Fibroblast of lung (primary cell): ENCODE results near the gene DAZAP1. TPM values are rescaled to one million over a fixed set of nuclear protein-coding genes. Genes with fewer than 3 reads are reported as not detected.

Experiments
- DNase-seq, 2 donors: peaks; one replicate each; pipeline versions ENCODE4 v3.0.0 to v3.0.0-alpha.2; 2010; ENCODE audit warnings: low read depth in 2 of 2
- H2AFZ ChIP-seq: 2 replicates; pipeline ENCODE4 v1.5.1; 2012; ENCODE audit warnings: low read length, control low read depth, inconsistent platforms
- H3K27ac ChIP-seq: 2 replicates; pipeline ENCODE4 v1.5.1; 2011; ENCODE audit warnings: low read length, control low read depth; ENCODE audit not compliant: insufficient read depth
- H3K27me3 ChIP-seq: 2 replicates; pipeline ENCODE4 v1.5.1; 2011; ENCODE audit warnings: mild to moderate bottlenecking, low read length; ENCODE audit not compliant: control insufficient read depth, insufficient read depth
- H3K36me3 ChIP-seq: 2 replicates; pipeline ENCODE4 v1.5.1; 2011; ENCODE audit warnings: low read length; ENCODE audit not compliant: control insufficient read depth, insufficient read depth
- H3K4me1 ChIP-seq: 2 replicates; pipeline ENCODE4 v1.5.1; 2011; ENCODE audit warnings: low read length; ENCODE audit not compliant: control insufficient read depth, insufficient read depth; ENCODE audit errors: extremely low read depth
- H3K4me2 ChIP-seq: 2 replicates; pipeline ENCODE4 v1.5.1; 2011; ENCODE audit warnings: low read length, control low read depth; ENCODE audit not compliant: insufficient read depth; ENCODE audit errors: extremely low read depth
- H3K4me3 ChIP-seq, 4 experiments: fragments of 200-600 bp in 1 of 4; sonication (generic) in 1 of 4; replicated peaks in 1 of 4; 2 replicates each; pipeline ENCODE4 v1.5.1; 2011 to 2016; ENCODE audit warnings: low read length in 4 of 4, low read depth in 3 of 4, mild to moderate bottlenecking in 3 of 4, control low read depth in 2 of 4, inconsistent platforms in 1 of 4, mixed read lengths in 1 of 4; ENCODE audit not compliant: insufficient read depth in 1 of 4; ENCODE audit errors: control extremely low read depth in 1 of 4
- H3K79me2 ChIP-seq: 2 replicates; pipeline ENCODE4 v1.5.1; 2012; ENCODE audit warnings: mild to moderate bottlenecking, low read length, inconsistent platforms; ENCODE audit not compliant: control insufficient read depth, insufficient read depth
- H3K9ac ChIP-seq: 2 replicates; pipeline ENCODE4 v1.5.1; 2011; ENCODE audit warnings: mild to moderate bottlenecking, low read length, control low read depth; ENCODE audit not compliant: insufficient read depth
- H3K9me3 ChIP-seq: 2 replicates; pipeline ENCODE4 v1.5.1; 2012; ENCODE audit warnings: low read depth, low read length; ENCODE audit not compliant: control insufficient read depth, insufficient read depth
- H4K20me1 ChIP-seq: 2 replicates; pipeline ENCODE4 v1.5.1; 2011; ENCODE audit warnings: low read length; ENCODE audit not compliant: control insufficient read depth, insufficient read depth; ENCODE audit errors: extremely low read depth
- EZH2 ChIP-seq: IDR thresholded peaks from 2 replicates; pipeline ENCODE4 v1.5.1; 2012; ENCODE audit warnings: low read length, control low read depth, mild to moderate bottlenecking; ENCODE audit errors: missing control alignments
- polyA plus RNA-seq, 2 donors: library from polyadenylated mRNA; depleted of rRNA in 1 of 2; stranded (reverse) in 1 of 2; unstranded in 1 of 2; fragments of >200 nt; gene quantifications; 2 replicates each; pipeline ENCODE4 v1.2.1, GENCODE V29; 2011 to 2012; ENCODE audit warnings: missing spikeins in 1 of 2
- total RNA-seq: library from RNA; depleted of rRNA; stranded (reverse); fragments of >200 nt; gene quantifications from 2 replicates; pipeline ENCODE4 v1.2.1, GENCODE V29; 2014
- TF ChIP-seq, protein P1 (sequence below), 2 donors: IDR thresholded peaks in 1 of 2; conservative IDR thresholded peaks in 1 of 2; 1 replicate in 1 of 2; 2 replicates in 1 of 2; pipeline ENCODE4 v1.5.1; 2011 to 2012; ENCODE audit warnings: low read length in 2 of 2, control low read depth in 1 of 2, inconsistent platforms in 1 of 2, low read depth in 1 of 2, mild to moderate bottlenecking in 1 of 2

Gene DAZAP1
- total and polyA plus RNA-seq, 2 donors (not counting 1 experiment from before 2014, with no cell fraction given): 44.6 to 49.5 TPM

DNA sequence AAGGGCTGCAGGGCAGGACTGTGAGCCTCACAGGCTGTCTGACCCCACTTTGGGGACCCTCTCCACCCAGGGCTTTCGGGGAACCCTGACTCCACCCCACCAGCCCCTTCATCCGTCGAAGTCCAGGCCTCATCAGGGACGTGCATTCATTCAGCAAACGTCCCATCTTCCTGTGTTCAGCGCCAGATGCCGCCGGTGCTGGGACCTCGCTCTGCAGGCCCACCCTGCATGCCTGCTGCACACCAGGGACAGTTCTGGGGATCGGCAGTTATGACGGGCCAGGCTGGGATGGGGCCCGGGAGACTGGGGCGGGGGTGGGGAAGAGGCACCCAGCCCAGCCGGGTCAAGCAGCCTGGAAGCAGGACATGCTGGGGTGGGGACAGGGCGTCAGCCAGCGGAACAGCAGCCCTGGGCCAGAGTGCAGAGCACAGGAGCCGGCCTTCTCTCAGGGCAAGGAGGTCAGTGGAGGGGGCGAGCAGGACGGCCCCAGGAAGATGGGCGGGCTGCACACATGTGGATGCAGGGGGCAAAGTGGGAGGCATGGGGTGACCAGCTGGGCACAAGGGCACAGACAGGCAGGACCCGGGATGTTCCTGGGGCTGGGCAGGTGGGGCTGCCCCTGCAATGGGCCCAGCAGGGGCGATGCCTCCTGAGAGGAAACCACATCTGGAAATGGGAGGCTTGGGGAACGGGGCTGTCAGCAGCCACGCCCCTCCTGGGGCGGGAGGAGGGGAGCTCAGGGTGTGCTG, 11.2 kb upstream of the DAZAP1 start:
- H4K20me1 ChIP-seq: no peaks in the 10 kb centered on the region
- DNase-seq: no peak
- H3K4me3 ChIP-seq: no peak overlapping the region
- no peaks in the 10 kb centered on the region for H3K9me3 ChIP-seq
- TF ChIP-seq, protein P1, sequence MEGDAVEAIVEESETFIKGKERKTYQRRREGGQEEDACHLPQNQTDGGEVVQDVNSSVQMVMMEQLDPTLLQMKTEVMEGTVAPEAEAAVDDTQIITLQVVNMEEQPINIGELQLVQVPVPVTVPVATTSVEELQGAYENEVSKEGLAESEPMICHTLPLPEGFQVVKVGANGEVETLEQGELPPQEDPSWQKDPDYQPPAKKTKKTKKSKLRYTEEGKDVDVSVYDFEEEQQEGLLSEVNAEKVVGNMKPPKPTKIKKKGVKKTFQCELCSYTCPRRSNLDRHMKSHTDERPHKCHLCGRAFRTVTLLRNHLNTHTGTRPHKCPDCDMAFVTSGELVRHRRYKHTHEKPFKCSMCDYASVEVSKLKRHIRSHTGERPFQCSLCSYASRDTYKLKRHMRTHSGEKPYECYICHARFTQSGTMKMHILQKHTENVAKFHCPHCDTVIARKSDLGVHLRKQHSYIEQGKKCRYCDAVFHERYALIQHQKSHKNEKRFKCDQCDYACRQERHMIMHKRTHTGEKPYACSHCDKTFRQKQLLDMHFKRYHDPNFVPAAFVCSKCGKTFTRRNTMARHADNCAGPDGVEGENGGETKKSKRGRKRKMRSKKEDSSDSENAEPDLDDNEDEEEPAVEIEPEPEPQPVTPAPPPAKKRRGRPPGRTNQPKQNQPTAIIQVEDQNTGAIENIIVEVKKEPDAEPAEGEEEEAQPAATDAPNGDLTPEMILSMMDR (conservative IDR thresholded peaks at IDR 0.05 in 1 of 2, IDR thresholded peaks at IDR 0.05 in 1 of 2; ENCODE audit: low read depth in 1 of 2, low read length in 2 of 2): no peak
- TF ChIP-seq EZH2: no peak
- no peaks in the 10 kb centered on the region for H3K4me1 ChIP-seq
- H3K36me3 ChIP-seq: no peaks in the 10 kb centered on the region
- no peak overlapping the region for H3K9ac ChIP-seq
- H3K27ac ChIP-seq: no peak overlapping the region
- no peaks in the 10 kb centered on the region for H3K79me2 ChIP-seq
- no peak overlapping the region for H2AFZ ChIP-seq
- H3K27me3 ChIP-seq: no peaks in the 10 kb centered on the region
- no peak overlapping the region for H3K4me2 ChIP-seq

- Histone ChIP-seq H3K36me3 (no peaks in the 10 kb centered on the region), H3K9ac (no peak overlapping the region), H4K20me1 (no peaks in the 10 kb centered on the region), H3K4me3 (no peak overlapping the region), H2AFZ (no peak overlapping the region), H3K9me3 (no peaks in the 10 kb centered on the region), H3K4me1 (no peaks in the 10 kb centered on the region), H3K4me2 (no peak overlapping the region), H3K27ac (no peak overlapping the region), H3K79me2 (no peaks in the 10 kb centered on the region), H3K27me3 (no peaks in the 10 kb centered on the region)
- no peak for DNase-seq
- no peak for TF ChIP-seq EZH2
- TF ChIP-seq, protein P1 (conservative IDR thresholded peaks at IDR 0.05 in 1 of 2, IDR thresholded peaks at IDR 0.05 in 1 of 2; ENCODE audit: low read depth in 1 of 2, low read length in 2 of 2): no peak
Measured at GRCh38 chr19:1396768-1397679, 10.4 kb upstream of the DAZAP1 start.

DNA sequence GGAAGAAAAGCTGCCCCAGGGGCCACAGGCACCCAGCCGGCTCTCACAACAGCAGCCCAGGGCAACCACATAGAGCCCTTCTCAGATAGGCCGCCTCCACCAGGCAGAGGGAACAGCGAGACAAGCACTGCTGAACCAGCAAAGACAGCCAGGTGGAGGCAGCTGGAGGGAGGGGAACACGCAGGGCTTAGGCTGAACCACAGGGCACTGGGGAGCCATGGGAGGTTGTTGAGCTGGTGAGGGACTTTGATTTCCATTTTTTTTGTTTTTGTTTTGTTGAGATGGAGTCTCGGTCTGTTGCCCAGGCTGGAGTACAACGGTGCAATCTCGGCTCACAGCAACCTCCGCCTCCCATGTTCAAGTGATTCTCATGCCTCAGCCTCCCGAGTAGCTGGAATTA, 9.5 kb upstream of the DAZAP1 start:
- Histone ChIP-seq H3K9me3 (no peaks in the 10 kb centered on the region), H3K79me2 (no peaks in the 10 kb centered on the region), H4K20me1 (no peaks in the 10 kb centered on the region), H2AFZ (no peak overlapping the region), H3K4me2 (no peak overlapping the region), H3K27ac (no peak overlapping the region), H3K4me3 (no peak overlapping the region), H3K36me3 (no peaks in the 10 kb centered on the region), H3K4me1 (no peaks in the 10 kb centered on the region), H3K27me3 (no peaks in the 10 kb centered on the region), H3K9ac (no peak overlapping the region)
- TF ChIP-seq, protein P1 (conservative IDR thresholded peaks at IDR 0.05 in 1 of 2, IDR thresholded peaks at IDR 0.05 in 1 of 2; ENCODE audit: low read depth in 1 of 2, low read length in 2 of 2): no peak
- no peak for TF ChIP-seq EZH2
- DNase-seq: no peak
